GM20000 (cell line): Measurements from ENCODE around the gene MYO18B.

Source experiments
- DNase-seq: peaks from one replicate; pipeline ENCODE4 v3.0.0; 2012; ENCODE audit warnings: low spot score
- CTCF ChIP-seq: IDR thresholded peaks from 2 replicates; pipeline ENCODE4 v1.5.1; 2012; ENCODE audit warnings: mild to moderate bottlenecking, control low read depth; ENCODE audit errors: extremely low read depth, missing control alignments

Gene MYO18B

GRCh38 chr22:25840167-25840566 lies 98.2 kb downstream of the MYO18B start:
- DNase-seq, result no peak
- no peak for TF ChIP-seq CTCF

- TF ChIP-seq CTCF, result no peak
- DNase-seq, result no peak
Measured at GRCh38 chr22:25840891-25841290, 98.9 kb downstream of the MYO18B start.

GRCh38 chr22:25841775-25842174 lies 99.8 kb downstream of the MYO18B start:
- no peak for TF ChIP-seq CTCF
- DNase-seq, result no peak

GRCh38 chr22:25843660-25844405 lies 101.8 kb downstream of the MYO18B start:
- no peak for DNase-seq
- TF ChIP-seq CTCF, result no peak

GRCh38 chr22:25844601-25845000 lies 102.6 kb downstream of the MYO18B start:
- DNase-seq, result no peak
- TF ChIP-seq CTCF, result no peak

GRCh38 chr22:25845985-25846745 lies 104.2 kb downstream of the MYO18B start:
- TF ChIP-seq CTCF, result no peak
- peak; percentile 28 for DNase-seq

GRCh38 chr22:25847451-25847850 lies 105.5 kb downstream of the MYO18B start:
- DNase-seq, result no peak
- TF ChIP-seq CTCF, result no peak
